ENCODE data around the gene C9orf78. TPM values are rescaled to one million over a fixed set of nuclear protein-coding genes. Genes with fewer than 3 reads are reported as not detected.

Gene C9orf78, protein sequence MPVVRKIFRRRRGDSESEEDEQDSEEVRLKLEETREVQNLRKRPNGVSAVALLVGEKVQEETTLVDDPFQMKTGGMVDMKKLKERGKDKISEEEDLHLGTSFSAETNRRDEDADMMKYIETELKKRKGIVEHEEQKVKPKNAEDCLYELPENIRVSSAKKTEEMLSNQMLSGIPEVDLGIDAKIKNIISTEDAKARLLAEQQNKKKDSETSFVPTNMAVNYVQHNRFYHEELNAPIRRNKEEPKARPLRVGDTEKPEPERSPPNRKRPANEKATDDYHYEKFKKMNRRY
- 32.2 and 54.0 TPM in 2 replicates for total RNA-seq

DNA sequence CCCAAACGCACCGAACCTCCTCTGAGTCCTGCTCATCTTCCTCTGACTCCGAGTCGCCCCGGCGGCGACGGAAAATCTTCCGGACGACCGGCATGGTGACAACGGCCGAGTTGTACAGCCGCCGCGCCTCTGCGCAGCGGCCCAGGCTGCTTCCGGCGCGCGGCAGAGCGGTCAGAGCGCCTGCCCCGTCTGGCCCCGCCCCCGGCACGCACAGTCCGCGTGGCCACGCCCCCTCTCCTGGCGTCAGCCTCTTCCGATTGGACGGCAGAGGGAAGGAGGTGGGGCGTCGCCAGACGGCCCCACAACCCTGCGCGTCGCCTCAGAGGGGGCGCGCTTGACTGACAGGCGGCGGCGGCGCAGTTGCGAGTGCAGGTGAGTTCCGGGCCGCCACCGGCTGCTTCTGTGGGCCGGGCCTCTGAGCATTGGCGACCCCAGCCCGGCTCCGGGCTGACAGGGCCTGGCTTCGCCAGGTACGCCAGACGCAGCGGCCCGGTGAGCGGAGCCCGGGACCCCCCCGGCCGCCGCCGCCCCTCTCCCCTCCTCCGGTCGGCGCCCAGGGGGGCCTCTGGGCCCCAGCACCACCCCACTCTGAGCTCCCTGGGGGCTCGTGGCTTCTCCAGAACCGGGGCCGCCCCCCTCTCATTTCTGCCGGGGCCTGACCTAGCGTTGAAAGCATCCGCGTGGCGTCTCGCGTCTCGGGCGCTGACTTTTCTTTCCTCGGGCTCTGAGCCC lies at the start of gene C9orf78, which contains the start of gene USP20:
Gene C9orf78, minus strand, starts transcription at position 148 of the 732 bp plus-strand sequence. Its CDS starts 54 bp downstream, at position 94.
Gene USP20, plus strand, starts transcription at position 331 of the 732 bp plus-strand sequence. CDS start 17,098 bp downstream, outside the sequence.

DNA sequence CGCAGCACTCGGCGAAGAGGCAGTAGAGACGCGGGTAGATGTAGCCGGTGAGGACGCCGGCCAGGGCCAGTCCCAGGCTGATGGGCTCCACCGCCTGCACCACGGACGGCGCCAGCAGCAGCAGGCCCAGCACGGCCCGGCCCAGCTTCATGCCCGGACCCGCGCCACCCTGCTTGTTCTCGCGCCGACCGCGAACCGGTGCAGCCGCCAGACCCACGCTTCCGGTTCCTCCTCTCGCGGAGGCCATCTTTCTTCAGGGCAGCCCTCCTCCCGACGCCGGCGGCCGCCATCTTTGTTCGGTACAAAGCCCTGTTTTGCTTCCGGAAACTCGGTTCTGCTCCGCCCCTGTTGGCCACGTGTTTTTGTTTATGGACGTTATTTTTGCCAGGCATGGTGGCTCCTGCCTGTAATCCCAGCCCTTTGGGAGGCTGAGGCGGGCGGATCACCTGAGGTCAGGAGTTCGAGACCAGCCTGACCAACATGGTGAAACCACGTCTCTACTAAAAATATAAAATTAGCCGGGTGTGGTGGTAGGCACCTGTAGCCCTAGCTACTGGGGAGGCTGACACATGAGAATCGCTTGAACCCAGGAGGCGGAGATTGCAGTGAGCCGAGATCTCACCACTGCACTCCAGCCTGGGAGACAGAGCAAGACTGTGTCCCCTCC lies 11.0 kb downstream of the C9orf78 start, which contains the start of gene TOR1A:
Gene TOR1A, minus strand, starts transcription at position 202 of the 667 bp plus-strand sequence. Its CDS starts 51 bp downstream, at position 151.

DNA sequence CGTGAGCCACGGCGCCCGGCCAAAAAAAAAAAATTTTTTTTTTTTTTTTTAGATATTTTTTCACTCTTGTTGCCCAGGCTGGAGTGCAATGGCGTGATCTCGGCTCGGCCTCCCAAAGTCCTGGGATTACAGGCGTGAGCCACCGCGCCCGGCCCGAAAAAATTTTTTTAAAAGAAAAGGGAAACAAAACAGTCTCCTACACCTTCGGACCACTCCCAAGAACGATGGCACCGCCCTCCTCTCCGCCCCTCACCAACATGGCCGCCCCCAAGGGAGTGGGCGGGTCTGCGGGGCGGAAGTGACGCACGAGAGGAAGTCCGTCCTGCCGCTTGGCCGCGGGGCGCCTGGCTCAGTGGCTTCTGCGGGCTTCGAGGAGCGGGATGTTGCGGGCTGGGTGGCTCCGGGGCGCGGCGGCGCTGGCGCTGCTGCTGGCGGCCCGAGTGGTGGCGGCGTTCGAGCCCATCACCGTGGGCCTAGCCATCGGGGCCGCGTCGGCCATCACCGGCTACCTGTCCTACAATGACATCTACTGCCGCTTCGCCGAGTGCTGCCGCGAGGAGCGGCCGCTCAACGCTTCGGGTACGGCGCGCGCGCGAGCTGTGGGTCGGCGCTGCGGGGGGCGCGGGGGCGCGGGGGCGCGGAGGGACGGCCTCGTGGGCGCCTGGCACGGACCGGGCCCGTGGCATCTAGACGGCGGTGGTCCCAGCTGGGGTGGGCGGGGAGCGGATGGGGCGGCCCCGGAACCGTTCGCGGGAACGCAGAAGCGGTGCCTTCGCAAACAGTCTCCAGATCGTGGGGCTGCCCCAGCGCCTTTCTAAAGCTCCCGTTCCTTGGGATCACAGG lies 32.0 kb downstream of the C9orf78 start, which contains the start of gene TOR1B:
Gene TOR1B, plus strand, starts transcription at position 352 of the 843 bp plus-strand sequence. Its CDS starts 29 bp downstream, at position 381.

Other genes with a start within 250 kb of the C9orf78 start
- not detected in 2 replicates for gene C9orf50, start 214.2 kb downstream of the C9orf78 start, total RNA-seq
- 33.4 and 35.1 TPM in 2 replicates for gene NTMT1, start 209.1 kb downstream of the C9orf78 start, total RNA-seq
- gene ASB6, start 193.1 kb downstream of the C9orf78 start, total RNA-seq, result 12.0 and 16.2 TPM in 2 replicates
- gene PRRX2, start 169.6 kb downstream of the C9orf78 start, total RNA-seq, result under 0.01 TPM in 1 of 2 replicates, not detected in the other
- 0.32 and 0.46 TPM in 2 replicates for gene PTGES, start 82.2 kb downstream of the C9orf78 start, total RNA-seq
- 22.7 and 34.2 TPM in 2 replicates for gene TOR1B, start 32.1 kb downstream of the C9orf78 start, total RNA-seq
- 35.6 and 41.3 TPM in 2 replicates for gene TOR1A, start 11.1 kb downstream of the C9orf78 start, total RNA-seq
- gene USP20, start 183 bp upstream of the C9orf78 start, total RNA-seq, result 3.6 and 6.2 TPM in 2 replicates
- gene FNBP1, start 207.9 kb upstream of the C9orf78 start, total RNA-seq, result 26.3 and 32.7 TPM in 2 replicates
- 26.6 and 29.5 TPM in 2 replicates for gene GPR107, start 218.6 kb upstream of the C9orf78 start, total RNA-seq